CD4-positive, alpha-beta T cell treated with Interleukin-15 for 4 hours (primary cell): ENCODE results near the gene NINJ1.

ENCODE experiments used
- DNase-seq: peaks from one replicate; pipeline ENCODE4 v3.0.0-alpha.2; 2020; ENCODE audit warnings: low spot score

Gene NINJ1

DNA sequence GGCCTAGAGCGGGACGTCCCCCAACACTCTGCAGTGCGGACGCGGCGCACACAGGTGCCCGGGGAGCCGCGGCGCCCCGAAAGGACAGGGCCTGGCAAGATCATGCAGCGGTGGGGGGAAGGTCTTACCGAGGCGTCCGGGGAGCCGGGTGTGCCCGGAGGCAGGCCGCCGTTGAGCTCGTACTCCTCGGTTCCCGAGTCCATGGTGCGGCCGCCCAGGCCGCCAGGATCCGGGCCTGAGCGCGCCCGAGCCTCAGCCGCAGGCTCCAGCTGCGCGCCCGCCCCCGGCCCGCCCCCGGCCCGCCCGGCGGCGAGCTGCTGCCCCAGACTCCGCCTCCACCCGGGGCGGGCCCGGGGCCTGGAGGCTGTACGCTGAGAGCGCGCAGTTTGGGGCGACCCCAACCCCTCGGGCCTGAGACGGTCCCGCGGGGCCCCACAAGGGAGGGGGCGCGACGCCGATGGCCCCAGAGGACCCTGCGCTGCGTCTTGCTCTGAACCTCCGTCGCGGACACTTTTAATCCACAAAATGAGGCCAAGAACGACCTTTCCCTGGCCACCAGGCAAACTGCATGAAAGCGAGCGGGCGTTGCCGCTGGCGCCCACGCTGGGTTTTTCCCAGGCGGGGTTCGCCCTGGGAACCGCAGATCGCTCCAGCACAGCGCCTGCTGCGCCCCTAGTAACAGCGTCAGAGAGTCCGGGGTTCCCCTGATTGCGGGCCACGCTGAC, at the start of gene NINJ1:
Gene NINJ1, minus strand, starts transcription at position 237 of the 725 bp plus-strand sequence. Its CDS starts 34 bp downstream, at position 203.
- DNase-seq = peak; percentile 84

- DNase-seq = no peak
These were observed 49.1 kb upstream of the NINJ1 start for GRCh38 chr9:93183131-93183662.

DNA sequence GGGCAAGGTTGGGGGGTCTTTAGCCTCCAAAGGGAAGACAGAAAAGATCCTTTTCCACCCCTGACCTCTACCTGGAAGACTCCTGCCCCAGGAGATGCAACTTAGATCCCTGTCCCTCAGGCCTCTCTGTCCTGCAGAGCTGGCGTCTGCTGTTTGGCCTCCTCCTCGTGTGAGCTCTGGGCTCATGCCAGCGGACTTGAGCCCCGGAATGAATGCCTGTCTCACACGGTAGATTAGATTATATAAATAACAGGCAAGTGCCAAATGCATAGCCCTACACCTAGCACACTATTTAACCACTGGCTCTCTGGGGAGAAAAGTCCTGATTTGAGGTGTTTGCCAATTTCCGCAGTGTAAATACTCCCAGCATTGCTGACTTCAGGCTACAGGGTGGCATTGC, 48.5 kb upstream of the NINJ1 start:
- no peak for DNase-seq

DNA sequence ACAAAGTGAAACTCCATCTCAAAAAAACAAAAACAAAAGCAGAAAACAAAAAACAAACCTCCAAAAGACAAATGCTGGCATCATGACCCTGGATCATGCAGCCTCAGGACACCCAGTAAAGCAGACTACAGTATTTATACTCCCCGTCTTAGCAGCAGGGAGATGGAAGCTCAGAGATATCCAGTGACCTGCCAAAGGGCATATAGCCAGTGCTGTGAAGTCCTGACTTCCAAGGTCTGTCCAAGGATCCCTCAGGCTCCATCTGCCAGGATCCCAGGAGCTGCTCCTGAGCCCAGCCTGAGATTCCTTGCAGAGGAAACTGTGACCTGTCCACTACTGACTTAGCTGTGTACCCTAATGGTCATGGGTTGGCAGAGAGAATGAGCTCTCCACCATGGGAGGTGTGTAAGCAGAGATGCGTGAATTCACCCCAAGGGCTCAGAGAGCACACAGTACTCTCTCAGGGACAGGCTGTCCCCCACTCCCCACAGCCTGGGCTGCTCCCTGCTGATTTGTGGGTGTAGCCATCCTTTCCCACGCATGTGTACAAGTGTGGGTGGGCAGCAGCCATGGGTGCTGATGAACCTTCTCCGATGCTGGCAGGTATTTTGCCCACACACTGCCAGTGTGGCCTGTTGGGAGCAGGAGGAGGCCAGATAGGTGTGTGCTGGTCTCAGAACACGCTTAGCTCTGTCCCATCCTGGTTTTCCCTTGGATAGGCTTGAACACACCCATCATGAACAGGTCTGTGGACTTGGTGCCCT, 47.8 kb upstream of the NINJ1 start:
- DNase-seq = no peak

GRCh38 chr9:93180938-93181337, 46.9 kb upstream of the NINJ1 start:
- no peak for DNase-seq

DNA sequence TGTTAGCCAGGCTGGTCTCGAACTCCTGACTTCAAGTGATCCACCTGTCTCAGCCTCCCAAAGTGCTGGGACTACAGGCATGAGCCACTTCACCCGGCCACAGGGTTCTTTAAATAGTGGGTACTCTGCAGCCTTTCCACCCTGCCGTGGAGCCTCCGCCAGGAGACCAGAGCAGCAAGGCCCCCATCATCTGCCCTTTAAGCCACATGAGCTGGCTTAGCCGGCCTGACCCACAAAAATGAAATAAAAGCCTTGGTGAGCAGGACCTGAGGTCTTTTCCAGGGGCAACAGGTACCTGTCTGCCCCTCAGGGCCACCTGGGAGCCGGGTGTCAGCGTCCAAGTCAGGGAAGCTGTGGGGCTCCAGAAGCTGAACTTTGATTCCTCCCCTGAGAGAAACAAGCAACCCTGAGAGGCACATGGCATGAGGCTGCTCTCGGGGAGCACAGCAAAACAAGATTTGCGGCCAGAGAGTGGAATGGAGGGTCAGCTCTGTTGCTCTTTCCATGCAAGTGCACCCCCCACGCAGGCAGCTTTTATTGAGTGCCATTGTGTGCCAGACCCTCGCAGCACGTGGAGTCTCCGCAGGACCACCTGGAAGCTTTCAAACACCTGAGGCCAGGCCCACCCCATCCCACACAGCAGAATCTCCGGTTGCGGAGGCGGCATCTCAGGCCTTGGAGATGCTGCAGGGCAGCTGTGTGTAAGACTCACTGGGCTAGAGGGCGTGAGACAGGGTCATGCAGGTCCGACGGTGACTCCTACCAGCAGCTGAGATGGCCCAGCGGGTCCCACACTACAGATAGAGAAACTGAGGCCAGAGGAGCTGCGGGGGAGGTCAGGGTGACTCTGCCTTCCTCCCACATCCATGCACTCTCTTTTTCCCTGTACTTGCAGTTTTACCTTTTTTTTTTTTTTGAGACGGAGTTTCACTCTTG, 45.1 kb upstream of the NINJ1 start:
- DNase-seq = no peak

GRCh38 chr9:93177676-93178075, 43.6 kb upstream of the NINJ1 start:
- no peak for DNase-seq

GRCh38 chr9:93174976-93175375, 40.9 kb upstream of the NINJ1 start:
- no peak for DNase-seq

GRCh38 chr9:93173365-93174051, 39.5 kb upstream of the NINJ1 start:
- DNase-seq = no peak

GRCh38 chr9:93172666-93173364, 38.8 kb upstream of the NINJ1 start:
- no peak for DNase-seq

DNA sequence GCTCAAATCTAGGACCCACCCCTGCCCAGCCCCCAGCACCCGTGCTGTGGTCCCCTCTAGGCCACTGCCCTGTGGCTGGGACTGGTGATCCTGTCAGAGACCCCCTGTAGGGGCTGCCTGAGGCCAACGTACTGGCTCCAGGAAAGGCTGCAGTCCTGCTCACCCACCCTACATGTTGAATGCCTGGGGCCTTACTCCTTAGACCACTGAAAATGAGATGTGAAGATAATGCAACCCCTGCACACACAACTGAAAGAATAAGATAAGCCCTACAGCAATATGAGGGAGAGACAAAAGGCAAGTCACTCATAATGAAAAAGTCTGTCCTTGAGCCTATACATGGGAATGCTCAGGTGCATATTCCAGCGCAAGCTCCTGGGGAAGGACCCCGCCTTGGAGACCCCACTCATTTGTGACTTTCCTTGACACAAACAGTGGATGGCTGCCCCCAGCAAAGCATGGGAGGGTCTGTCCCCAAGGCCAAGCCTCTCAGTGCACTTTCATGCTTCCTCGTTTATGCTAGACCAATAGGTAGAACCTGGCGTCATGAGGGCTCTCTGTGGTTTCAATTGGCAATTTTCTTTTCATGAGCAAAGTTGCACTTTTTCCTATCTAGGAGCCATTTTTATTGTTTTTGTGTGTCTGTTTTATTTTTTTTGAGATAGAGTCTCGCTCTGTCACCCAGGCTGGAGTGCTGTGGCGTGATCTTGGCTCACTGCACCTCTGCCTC, 37.4 kb upstream of the NINJ1 start:
- no peak for DNase-seq

DNA sequence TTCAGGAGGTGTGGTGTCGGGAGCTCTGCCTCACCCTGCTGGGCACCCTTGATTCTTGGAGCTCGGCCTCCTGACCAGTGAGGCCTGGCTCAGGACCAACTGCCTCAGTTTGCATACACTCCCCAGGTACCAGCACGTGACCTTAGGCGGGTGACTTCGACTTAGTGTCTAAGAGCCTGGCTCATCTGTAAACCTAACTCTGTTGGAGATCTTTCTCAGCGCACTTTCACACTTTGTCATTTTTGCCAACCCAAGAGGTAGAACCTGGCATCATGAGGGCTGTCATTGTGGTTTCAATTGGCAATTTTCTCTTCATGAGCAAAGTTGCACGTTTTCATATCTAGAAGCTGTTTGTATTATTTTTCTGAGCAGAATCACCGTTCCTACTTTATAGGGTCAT, 36.5 kb upstream of the NINJ1 start:
- DNase-seq = no peak

DNA sequence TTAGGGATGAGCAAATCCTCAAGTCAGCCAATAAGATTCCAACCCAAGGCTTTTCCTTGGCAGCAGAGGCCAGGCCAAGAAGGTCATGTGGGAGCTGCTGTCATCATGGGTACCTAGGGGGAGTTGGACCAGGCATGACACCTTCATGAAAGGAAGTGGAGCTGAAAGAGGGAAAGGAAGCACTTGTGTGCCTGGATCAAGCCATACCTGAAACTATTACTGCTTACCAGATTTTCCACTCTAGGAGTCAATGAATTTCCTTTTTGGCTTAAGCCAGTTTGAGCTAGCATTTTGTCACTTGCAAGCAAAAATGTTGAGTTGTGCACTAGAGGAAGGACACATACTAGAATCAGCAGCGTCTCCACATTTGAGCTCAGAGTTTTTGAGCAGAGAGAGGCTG, 35.4 kb upstream of the NINJ1 start:
- no peak for DNase-seq

DNA sequence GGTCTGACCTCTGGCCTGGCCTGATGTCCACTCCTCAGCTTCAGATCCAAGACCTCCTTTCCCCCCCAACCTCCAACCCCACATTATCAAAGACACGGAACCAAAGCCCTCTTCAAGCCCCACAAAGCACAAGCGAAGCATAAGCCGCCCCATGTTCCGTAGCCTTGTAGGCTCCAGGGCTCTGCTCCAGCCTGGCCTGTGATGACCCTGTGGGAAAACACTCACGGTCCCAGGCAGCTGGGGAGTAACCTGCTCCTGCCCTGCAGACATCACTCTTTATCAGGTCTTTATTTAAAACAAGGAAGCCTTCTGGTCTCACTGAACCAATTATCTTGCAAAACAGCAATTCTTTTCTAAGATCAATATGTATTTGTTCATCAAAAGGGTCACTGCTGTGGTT, 34.5 kb upstream of the NINJ1 start:
- DNase-seq = no peak

GRCh38 chr9:93167838-93168237, 33.8 kb upstream of the NINJ1 start:
- no peak for DNase-seq

DNA sequence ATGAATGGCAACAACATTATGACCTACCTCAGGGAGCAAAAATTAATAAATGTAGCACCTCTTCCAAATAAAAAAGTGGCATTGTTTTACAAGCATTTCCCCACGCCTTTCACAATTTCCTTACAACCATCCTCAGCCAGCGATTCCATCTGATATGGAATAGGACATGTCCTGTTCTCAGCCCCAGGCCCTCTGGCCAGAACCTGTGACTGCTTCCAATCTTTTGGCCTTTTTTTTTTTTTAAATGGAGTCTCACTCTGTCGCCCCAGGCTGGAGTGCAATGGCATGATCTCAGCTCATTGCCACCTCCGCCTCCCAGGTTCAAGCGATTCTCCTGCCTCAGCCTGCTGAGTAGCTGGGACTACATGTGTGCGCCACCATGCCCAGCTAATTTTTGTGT, 33.1 kb upstream of the NINJ1 start:
- no peak for DNase-seq

DNA sequence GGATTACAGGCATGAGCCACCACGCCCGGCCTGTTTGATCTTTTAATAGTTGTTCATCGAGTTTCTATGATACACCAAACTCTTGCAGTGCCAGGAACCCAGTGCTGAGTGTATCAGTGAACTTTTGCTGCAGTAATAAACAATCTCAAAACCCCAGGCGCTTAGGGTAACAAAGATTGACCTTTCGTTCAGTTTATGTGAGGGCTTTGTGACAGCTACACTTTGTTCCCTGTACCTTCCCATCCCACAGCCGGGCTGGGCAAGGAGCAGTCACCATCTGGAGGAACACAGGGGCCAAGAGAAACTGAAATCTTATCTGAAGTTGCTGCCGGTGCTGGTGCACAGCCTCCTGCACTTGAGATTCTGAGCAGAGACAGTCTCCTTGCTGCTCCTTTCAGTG, 32.6 kb upstream of the NINJ1 start:
- no peak for DNase-seq

DNA sequence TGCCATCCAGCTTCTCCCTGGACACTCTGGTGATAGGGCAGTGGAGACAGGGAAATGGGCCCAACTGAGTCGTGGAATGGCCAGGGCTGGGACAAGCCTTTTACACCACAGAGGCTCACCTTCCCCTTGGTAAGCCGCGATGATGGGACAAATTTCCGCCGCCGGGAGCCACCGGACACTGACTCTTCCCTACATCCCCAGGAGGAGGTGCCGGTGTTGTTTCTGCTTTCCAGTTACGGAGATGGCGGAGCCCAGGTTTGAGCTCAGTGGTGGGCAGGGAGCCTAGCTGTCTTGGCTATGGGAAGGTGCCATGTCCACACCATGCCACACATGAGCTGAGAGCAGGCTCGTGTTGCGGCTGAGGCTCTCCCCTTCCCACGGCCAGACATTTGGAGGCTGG, 30.0 kb upstream of the NINJ1 start:
- DNase-seq = no peak

DNA sequence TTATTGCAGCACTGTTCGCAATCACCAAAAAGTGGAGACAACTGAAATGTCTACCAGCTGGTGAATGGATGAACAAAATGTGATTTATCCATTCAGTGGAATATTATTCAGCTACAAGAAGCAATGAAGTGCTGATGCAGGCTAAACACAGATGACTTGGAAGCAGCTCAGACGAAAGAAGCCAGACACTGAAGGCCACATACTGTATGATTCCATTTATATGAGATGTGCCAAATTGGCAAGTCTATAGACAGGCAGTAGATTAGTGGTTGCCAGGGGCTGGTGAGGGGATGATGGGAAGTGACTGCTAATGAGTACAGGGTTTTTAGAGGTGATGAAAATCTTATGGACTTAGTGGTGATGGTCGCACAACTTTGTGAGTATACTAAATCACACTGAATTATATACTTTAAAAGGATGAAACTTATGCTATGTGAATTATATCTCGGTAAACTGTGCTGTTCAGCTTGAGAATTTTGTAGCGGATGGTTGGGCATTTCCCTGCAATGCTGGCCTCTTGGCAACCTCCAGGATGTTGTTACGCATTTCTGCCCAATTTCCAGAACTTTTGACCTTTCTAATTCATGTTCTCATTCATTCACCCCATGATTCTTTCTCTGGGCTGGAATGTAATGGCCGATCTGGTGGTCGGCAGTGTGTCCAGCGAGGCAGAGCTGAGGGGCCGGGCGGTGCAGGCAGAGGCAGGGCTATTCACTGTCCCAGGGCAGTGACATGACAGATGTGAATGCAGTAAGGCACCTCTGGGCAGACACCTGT, 27.9 kb upstream of the NINJ1 start:
- DNase-seq = no peak
